Fibroblast of mammary gland (primary cell): ENCODE data around the gene DHCR24.
A peak's percentile ranks its signal among the peaks of the same experiment; 100 is the strongest.

Experiments
- DNase-seq: peaks from one replicate; pipeline ENCODE4 v3.0.0-alpha.2; 2010; ENCODE audit warnings: low read depth
- H3K4me3 ChIP-seq: 2 replicates; pipeline ENCODE4 v1.5.1; 2011; ENCODE audit warnings: low read depth, mild to moderate bottlenecking, low read length, moderate library complexity; ENCODE audit not compliant: control insufficient read depth
- CTCF ChIP-seq: conservative IDR thresholded peaks from 2 replicates; pipeline ENCODE4 v1.5.1; 2011; ENCODE audit warnings: low read depth, low read length, inconsistent platforms; ENCODE audit not compliant: control insufficient read depth, insufficient read depth

DHCR24 gene

GRCh38 chr1:54812801-54813484 is 74.1 kb downstream of the DHCR24 start:
- no peak overlapping the region for H3K4me3 ChIP-seq
- TF ChIP-seq CTCF: no peak
- no peak for DNase-seq

GRCh38 chr1:54811739-54812655 is 75.0 kb downstream of the DHCR24 start:
- DNase-seq: no peak
- TF ChIP-seq CTCF: no peak
- no peak overlapping the region for H3K4me3 ChIP-seq

- no peak for TF ChIP-seq CTCF
- DNase-seq: no peak
- no peak overlapping the region for H3K4me3 ChIP-seq
Observed at GRCh38 chr1:54811066-54811465, 75.9 kb downstream of the DHCR24 start.

- DNase-seq: peak; percentile 45
- peak; percentile 93 for TF ChIP-seq CTCF
- H3K4me3 ChIP-seq: no peak overlapping the region
Observed at GRCh38 chr1:54810153-54810942, 76.6 kb downstream of the DHCR24 start.

- no peak overlapping the region for H3K4me3 ChIP-seq
- TF ChIP-seq CTCF: no peak
- DNase-seq: peak; percentile 19
Observed at GRCh38 chr1:54809496-54810074, 77.4 kb downstream of the DHCR24 start.
